HEK293 (cell line): ENCODE measurements around the gene C3.

Source experiments
- CTCF ChIP-seq: fragments of 450-650 bp; formaldehyde crosslinking; IDR thresholded peaks from 2 replicates; pipeline ENCODE4 v1.5.1; 2016; ENCODE audit warnings: missing biosample characterization, missing genetic modification characterization
- HOXA7 ChIP-seq: sonication (generic); formaldehyde crosslinking; IDR thresholded peaks from 2 replicates; pipeline ENCODE4 v1.8.1; 2022; ENCODE audit warnings: missing genetic modification reagents, borderline replicate concordance
- MZF1 ChIP-seq: fragments of 450-650 bp; formaldehyde crosslinking; IDR thresholded peaks from 2 replicates; pipeline ENCODE4 v1.5.1; 2017; ENCODE audit warnings: missing biosample characterization, missing genetic modification characterization, borderline replicate concordance
- PBX3 ChIP-seq: sonication (generic); formaldehyde crosslinking; IDR thresholded peaks from 2 replicates; pipeline ENCODE4 v1.8.1; 2022; ENCODE audit warnings: mild to moderate bottlenecking, moderate library complexity, missing genetic modification reagents
- ZBTB7A ChIP-seq: fragments of 450-650 bp; formaldehyde crosslinking; IDR thresholded peaks from 2 replicates; pipeline ENCODE4 v1.5.1; 2016; ENCODE audit warnings: low read depth, missing biosample characterization, missing genetic modification characterization
- ZIC2 ChIP-seq: fragments of 450-650 bp; formaldehyde crosslinking; IDR thresholded peaks from 2 replicates; pipeline ENCODE4 v1.5.1; 2016; ENCODE audit warnings: missing biosample characterization, missing genetic modification characterization
- ZNF140 ChIP-seq: fragments of 450-650 bp; formaldehyde crosslinking; IDR thresholded peaks from 2 replicates; pipeline ENCODE4 v1.5.1; 2016; ENCODE audit warnings: missing biosample characterization, missing genetic modification characterization
- ZNF354C ChIP-seq: fragments of 450-650 bp; formaldehyde crosslinking; IDR thresholded peaks from 2 replicates; pipeline ENCODE4 v1.5.1; 2016; ENCODE audit warnings: missing biosample characterization, missing genetic modification characterization, low read depth, borderline replicate concordance
- ZNF558 ChIP-seq: fragments of 450-650 bp; formaldehyde crosslinking; IDR thresholded peaks from 2 replicates; pipeline ENCODE4 v1.5.1; 2016; ENCODE audit warnings: missing biosample characterization, missing genetic modification characterization
- ZNF658 ChIP-seq: fragments of 450-650 bp; formaldehyde crosslinking; IDR thresholded peaks from 2 replicates; pipeline ENCODE4; 2016; ENCODE audit warnings: missing biosample characterization, missing genetic modification characterization
- ZNF707 ChIP-seq: fragments of 450-650 bp; formaldehyde crosslinking; IDR thresholded peaks from 2 replicates; pipeline ENCODE4 v1.5.1; 2016; ENCODE audit warnings: missing biosample characterization, missing genetic modification characterization
- ZSCAN30 ChIP-seq: fragments of 450-650 bp; IDR thresholded peaks from 2 replicates; pipeline ENCODE4 v1.5.1; 2018; ENCODE audit warnings: missing biosample characterization, mild to moderate bottlenecking, missing genetic modification characterization, moderate library complexity
- ZSCAN5A ChIP-seq: fragments of 450-650 bp; formaldehyde crosslinking; IDR thresholded peaks from 2 replicates; pipeline ENCODE4 v1.5.1; 2016; ENCODE audit warnings: missing biosample characterization, missing genetic modification characterization
- TF ChIP-seq, protein P1 (sequence below): fragments of 450-650 bp; formaldehyde crosslinking; IDR thresholded peaks from 2 replicates; pipeline ENCODE4 v1.5.1; 2016; ENCODE audit warnings: missing biosample characterization, missing genetic modification characterization

DNA sequence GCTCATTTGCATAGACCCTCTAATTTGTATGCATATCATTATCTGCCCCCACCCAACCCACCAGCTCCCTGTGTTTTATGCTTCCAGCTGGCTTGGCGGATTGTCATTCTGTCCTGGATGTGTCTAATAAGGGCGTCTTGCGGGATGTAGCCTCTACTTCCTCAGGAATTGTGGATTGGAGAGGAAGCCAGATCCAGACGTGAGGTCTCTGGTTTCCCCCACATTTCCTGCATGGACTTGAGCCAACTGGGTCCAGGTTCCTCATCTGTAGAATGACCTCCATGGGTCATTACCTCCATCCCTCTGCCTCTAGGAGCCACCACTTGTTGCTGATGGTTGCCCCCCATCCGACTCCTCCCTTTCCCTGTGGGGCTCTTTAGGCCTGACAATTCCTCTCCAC lies 57.7 kb downstream of the C3 start:
- no peak for TF ChIP-seq ZNF558 (tag by site-specific recombination)
- no peak for TF ChIP-seq ZIC2 (tag by site-specific recombination)
- TF ChIP-seq ZNF707 = no peak
- TF ChIP-seq ZNF658 (tag by site-specific recombination) = no peak
- no peak for TF ChIP-seq CTCF (tag by site-specific recombination)
- TF ChIP-seq ZSCAN30 (tag by site-specific recombination) = no peak
- no peak for TF ChIP-seq ZBTB7A
- no peak for TF ChIP-seq MZF1 (tag by site-specific recombination)
- no peak for TF ChIP-seq ZNF354C (tag by site-specific recombination)
- TF ChIP-seq ZNF140 (tag by site-specific recombination) = no peak
- no peak for TF ChIP-seq ZSCAN5A (tag by site-specific recombination)
- TF ChIP-seq, protein P1, sequence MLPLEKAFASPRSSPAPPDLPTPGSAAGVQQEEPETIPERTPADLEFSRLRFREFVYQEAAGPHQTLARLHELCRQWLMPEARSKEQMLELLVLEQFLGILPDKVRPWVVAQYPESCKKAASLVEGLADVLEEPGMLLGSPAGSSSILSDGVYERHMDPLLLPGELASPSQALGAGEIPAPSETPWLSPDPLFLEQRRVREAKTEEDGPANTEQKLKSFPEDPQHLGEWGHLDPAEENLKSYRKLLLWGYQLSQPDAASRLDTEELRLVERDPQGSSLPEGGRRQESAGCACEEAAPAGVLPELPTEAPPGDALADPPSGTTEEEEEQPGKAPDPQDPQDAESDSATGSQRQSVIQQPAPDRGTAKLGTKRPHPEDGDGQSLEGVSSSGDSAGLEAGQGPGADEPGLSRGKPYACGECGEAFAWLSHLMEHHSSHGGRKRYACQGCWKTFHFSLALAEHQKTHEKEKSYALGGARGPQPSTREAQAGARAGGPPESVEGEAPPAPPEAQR = no peak
- TF ChIP-seq HOXA7 = no peak
- TF ChIP-seq PBX3 = no peak
